ENCODE measurements around the gene SLC35D2. TPM values are rescaled to one million over a fixed set of nuclear protein-coding genes. Genes with fewer than 3 reads are reported as not detected.

SLC35D2 gene
- total and polyA plus RNA-seq, 2 donors (not counting 1 experiment from before 2014, with no cell fraction given), result 27.2 to 34.7 TPM

DNA sequence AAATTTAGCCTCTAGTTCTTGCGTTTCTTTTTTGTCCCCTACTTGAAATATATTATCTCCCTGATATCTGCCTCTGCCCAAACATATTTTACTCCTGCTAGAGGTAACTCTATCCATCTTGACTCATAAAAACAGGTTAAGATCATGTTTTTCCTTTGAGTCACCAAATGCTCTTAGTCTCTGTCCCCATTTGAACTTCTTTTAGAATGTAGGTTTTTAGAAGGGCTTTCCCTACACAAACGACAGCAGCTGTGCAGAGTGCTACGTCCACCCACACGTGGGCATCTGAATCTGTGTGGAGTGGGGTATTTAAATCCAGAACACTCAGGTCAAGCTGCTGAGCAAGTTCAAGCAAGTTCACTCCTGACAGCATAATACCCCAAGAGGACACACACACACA is 83.7 kb downstream of the SLC35D2 start:
- Histone ChIP-seq H3K27ac (ENCODE audit: insufficient read depth, low read length) (no peak overlapping the region), H4K20me1 (ENCODE audit: control insufficient read depth, extremely low read depth, insufficient read depth, low read length) (no peaks in the 10 kb centered on the region), H3K9ac (ENCODE audit: insufficient read depth, low read length) (no peak overlapping the region), H3K4me1 (ENCODE audit: control insufficient read depth, extremely low read depth, insufficient read depth, low read length) (no peaks in the 10 kb centered on the region), H3K79me2 (ENCODE audit: control insufficient read depth, insufficient read depth, low read length) (no peaks in the 10 kb centered on the region), H3K36me3 (ENCODE audit: control insufficient read depth, insufficient read depth, low read length) (no peaks in the 10 kb centered on the region), H3K27me3 (ENCODE audit: control insufficient read depth, insufficient read depth, low read length) (no peaks in the 10 kb centered on the region), H3K4me2 (ENCODE audit: extremely low read depth, insufficient read depth, low read length) (no peak overlapping the region), H2AFZ (ENCODE audit: low read length) (no peak overlapping the region), H3K4me3 (replicated peaks in 1 of 4; ENCODE audit: control extremely low read depth in 1 of 4, insufficient read depth in 1 of 4, low read depth in 3 of 4, low read length in 4 of 4) (no peak overlapping the region), H3K9me3 (ENCODE audit: control insufficient read depth, insufficient read depth, low read depth, low read length) (no peaks in the 10 kb centered on the region)
- DNase-seq (ENCODE audit: low read depth in 2 of 2), result peak; percentile 7 to 76
- no peak for TF ChIP-seq EZH2 (IDR thresholded peaks at IDR 0.05; ENCODE audit: low read length, missing control alignments)
- TF ChIP-seq, protein P1, sequence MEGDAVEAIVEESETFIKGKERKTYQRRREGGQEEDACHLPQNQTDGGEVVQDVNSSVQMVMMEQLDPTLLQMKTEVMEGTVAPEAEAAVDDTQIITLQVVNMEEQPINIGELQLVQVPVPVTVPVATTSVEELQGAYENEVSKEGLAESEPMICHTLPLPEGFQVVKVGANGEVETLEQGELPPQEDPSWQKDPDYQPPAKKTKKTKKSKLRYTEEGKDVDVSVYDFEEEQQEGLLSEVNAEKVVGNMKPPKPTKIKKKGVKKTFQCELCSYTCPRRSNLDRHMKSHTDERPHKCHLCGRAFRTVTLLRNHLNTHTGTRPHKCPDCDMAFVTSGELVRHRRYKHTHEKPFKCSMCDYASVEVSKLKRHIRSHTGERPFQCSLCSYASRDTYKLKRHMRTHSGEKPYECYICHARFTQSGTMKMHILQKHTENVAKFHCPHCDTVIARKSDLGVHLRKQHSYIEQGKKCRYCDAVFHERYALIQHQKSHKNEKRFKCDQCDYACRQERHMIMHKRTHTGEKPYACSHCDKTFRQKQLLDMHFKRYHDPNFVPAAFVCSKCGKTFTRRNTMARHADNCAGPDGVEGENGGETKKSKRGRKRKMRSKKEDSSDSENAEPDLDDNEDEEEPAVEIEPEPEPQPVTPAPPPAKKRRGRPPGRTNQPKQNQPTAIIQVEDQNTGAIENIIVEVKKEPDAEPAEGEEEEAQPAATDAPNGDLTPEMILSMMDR (conservative IDR thresholded peaks at IDR 0.05 in 1 of 2, IDR thresholded peaks at IDR 0.05 in 1 of 2; ENCODE audit: low read depth in 1 of 2, low read length in 2 of 2), result no peak

DNA sequence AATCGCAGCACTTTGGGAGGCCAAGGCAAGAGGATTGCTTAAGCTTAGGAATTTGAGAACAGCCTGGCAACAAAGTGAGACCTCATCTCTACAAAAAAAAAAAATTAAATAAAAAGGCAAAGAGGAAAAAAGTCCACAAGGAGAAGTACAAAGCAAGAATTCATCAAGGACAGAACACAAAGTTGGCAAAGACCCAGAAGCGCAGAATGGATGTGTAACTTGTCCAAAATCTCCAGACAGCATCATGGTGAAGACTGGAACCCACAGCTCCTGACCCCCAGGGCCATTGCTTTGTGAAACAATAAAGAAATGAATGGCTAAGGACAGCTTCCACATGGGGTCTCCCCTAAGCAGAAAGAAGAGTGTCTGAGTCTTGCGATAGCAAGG is 89.4 kb downstream of the SLC35D2 start:
- DNase-seq (ENCODE audit: low read depth in 2 of 2), result peak in 1 of 2 donors; percentile 25
- Histone ChIP-seq H3K79me2 (ENCODE audit: control insufficient read depth, insufficient read depth, low read length) (no peaks in the 10 kb centered on the region), H3K27ac (ENCODE audit: insufficient read depth, low read length) (no peak overlapping the region), H2AFZ (ENCODE audit: low read length) (no peak overlapping the region), H4K20me1 (ENCODE audit: control insufficient read depth, extremely low read depth, insufficient read depth, low read length) (no peaks in the 10 kb centered on the region), H3K4me3 (replicated peaks in 1 of 4; ENCODE audit: control extremely low read depth in 1 of 4, insufficient read depth in 1 of 4, low read depth in 3 of 4, low read length in 4 of 4) (no peak overlapping the region), H3K27me3 (ENCODE audit: control insufficient read depth, insufficient read depth, low read length) (no peaks in the 10 kb centered on the region), H3K4me1 (ENCODE audit: control insufficient read depth, extremely low read depth, insufficient read depth, low read length) (no peaks in the 10 kb centered on the region), H3K36me3 (ENCODE audit: control insufficient read depth, insufficient read depth, low read length) (no peaks in the 10 kb centered on the region), H3K4me2 (ENCODE audit: extremely low read depth, insufficient read depth, low read length) (no peak overlapping the region), H3K9me3 (ENCODE audit: control insufficient read depth, insufficient read depth, low read depth, low read length) (no peaks in the 10 kb centered on the region), H3K9ac (ENCODE audit: insufficient read depth, low read length) (no peak overlapping the region)
- TF ChIP-seq EZH2 (IDR thresholded peaks at IDR 0.05; ENCODE audit: low read length, missing control alignments), result no peak
- TF ChIP-seq, protein P1 (conservative IDR thresholded peaks at IDR 0.05 in 1 of 2, IDR thresholded peaks at IDR 0.05 in 1 of 2; ENCODE audit: low read depth in 1 of 2, low read length in 2 of 2), result no peak

DNA sequence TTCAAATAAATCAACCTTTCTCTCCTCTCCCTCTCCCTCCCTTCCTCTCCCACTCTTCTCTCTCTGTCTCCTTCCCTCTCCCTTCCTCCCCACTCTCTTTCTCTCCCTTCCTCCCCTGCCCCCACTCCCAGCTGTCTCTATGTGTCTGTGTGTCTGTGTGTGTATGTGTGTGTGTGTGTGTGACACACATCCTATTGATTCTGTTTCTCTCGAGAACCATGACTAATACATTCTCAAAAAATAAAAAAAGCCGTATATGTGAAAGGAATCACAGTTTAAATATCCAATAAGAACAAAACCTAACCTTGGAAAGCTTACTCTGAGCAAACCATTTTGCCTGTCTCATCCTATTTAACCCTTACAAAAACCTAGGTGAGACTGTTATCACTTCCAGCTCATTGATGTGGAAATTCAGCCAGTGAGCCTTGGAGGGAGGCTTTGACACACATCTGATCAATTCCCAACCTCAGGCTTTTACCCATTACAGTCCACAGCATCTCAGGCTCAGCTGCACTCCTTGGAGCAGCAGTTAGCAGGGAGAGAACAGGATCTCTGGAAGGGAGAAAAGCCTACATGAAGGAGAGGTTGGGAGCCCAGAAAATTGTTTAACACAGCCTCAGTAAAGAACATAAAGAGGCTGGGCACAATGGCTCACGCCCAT is 89.9 kb downstream of the SLC35D2 start:
- no peaks in the 10 kb centered on the region for H3K9me3 ChIP-seq (ENCODE audit: control insufficient read depth, insufficient read depth, low read depth, low read length)
- DNase-seq (ENCODE audit: low read depth in 2 of 2), result peak; percentile 27 to 75
- H3K79me2 ChIP-seq (ENCODE audit: control insufficient read depth, insufficient read depth, low read length), result no peaks in the 10 kb centered on the region
- H3K4me2 ChIP-seq (ENCODE audit: extremely low read depth, insufficient read depth, low read length), result no peak overlapping the region
- no peaks in the 10 kb centered on the region for H3K36me3 ChIP-seq (ENCODE audit: control insufficient read depth, insufficient read depth, low read length)
- no peak overlapping the region for H2AFZ ChIP-seq (ENCODE audit: low read length)
- H3K9ac ChIP-seq (ENCODE audit: insufficient read depth, low read length), result no peak overlapping the region
- H3K4me3 ChIP-seq (replicated peaks in 1 of 4; ENCODE audit: control extremely low read depth in 1 of 4, insufficient read depth in 1 of 4, low read depth in 3 of 4, low read length in 4 of 4), result no peak overlapping the region
- no peaks in the 10 kb centered on the region for H3K4me1 ChIP-seq (ENCODE audit: control insufficient read depth, extremely low read depth, insufficient read depth, low read length)
- no peaks in the 10 kb centered on the region for H3K27me3 ChIP-seq (ENCODE audit: control insufficient read depth, insufficient read depth, low read length)
- H3K27ac ChIP-seq (ENCODE audit: insufficient read depth, low read length), result no peak overlapping the region
- TF ChIP-seq, protein P1 (conservative IDR thresholded peaks at IDR 0.05 in 1 of 2, IDR thresholded peaks at IDR 0.05 in 1 of 2; ENCODE audit: low read depth in 1 of 2, low read length in 2 of 2), result no peak
- no peak for TF ChIP-seq EZH2 (IDR thresholded peaks at IDR 0.05; ENCODE audit: low read length, missing control alignments)
- no peaks in the 10 kb centered on the region for H4K20me1 ChIP-seq (ENCODE audit: control insufficient read depth, extremely low read depth, insufficient read depth, low read length)
